Lower leg skin (tissue), 3 donors: ENCODE results near the gene STK38.

ENCODE experiments used
- CTCF ChIP-seq, 3 donors: fragments of 450-650 bp; IDR thresholded peaks; one replicate each; pipeline ENCODE4 v1.5.1; 2016; ENCODE audit warnings: antibody characterized with exemption in 3 of 3, mild to moderate bottlenecking in 3 of 3, moderate library complexity in 2 of 3
- POLR2A ChIP-seq, 2 donors: fragments of 450-650 bp; IDR thresholded peaks; one replicate each; pipeline ENCODE4 v1.6.1; 2016 to 2017; ENCODE audit warnings: antibody characterized with exemption in 2 of 2, mild to moderate bottlenecking in 1 of 2, moderate library complexity in 1 of 2

- TF ChIP-seq CTCF (IDR thresholded peaks at IDR 0.05) (no peak), POLR2A (IDR thresholded peaks at IDR 0.05) (no peak)
These were observed 27.9 kb downstream of the STK38 start for GRCh38 chr6:36519352-36519751.
